ENCODE results near the gene KCNMA1.

KCNMA1 gene

DNA sequence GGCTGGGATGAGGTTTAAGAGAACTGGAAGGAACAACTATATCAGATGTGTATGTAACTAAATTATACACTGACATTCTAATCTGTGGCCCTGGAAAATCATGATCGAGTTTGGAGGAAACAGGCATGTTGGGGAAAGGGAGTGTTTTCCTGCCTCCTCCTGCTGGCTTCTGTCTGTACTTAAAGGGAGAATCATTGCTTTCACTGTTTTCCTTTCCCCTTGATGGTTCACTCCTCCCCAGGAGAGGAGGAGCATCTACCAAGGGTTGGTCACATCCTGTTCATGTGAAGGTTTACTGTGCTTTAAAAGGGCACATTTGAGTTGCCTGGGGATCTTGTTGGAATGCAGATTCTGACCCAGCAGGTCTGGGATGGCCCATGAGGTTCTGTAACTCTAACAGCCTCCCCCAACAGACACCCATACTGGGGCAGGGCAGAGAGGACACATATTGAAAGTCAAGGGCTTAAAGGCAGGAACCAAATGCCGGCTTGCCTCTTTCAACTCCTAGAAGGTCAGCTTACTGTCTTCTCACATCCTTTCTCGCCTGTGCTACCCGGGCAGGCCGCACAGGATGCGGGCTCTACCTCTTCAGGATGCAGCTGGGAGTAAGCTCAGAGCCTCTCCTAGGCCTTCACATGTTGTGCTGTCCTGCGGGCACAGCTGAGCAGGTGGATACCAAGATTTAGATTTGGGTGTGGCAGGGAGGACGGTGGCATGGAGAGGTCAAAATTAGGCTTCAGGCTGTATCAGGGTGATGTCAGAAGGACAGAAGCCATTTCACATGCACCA is 694.8 kb downstream of the KCNMA1 start:
- no peak overlapping the region for H2AFZ ChIP-seq
- H3K79me2 ChIP-seq, result no peaks in the 10 kb centered on the region
- no peak overlapping the region for H3K27ac ChIP-seq
- no peak overlapping the region for H3K4me2 ChIP-seq (ENCODE audit: low read length)
- H3K4me1 ChIP-seq, result no peaks in the 10 kb centered on the region
- H3K9me3 ChIP-seq (ENCODE audit: control insufficient read depth, low read length), result no peaks in the 10 kb centered on the region
- no peak overlapping the region for H3K4me3 ChIP-seq (ENCODE audit: low read depth, low read length)
- no peaks in the 10 kb centered on the region for H3K27me3 ChIP-seq (ENCODE audit: control insufficient read depth, insufficient read depth, low read length)
- no peak overlapping the region for H3K9ac ChIP-seq
- TF ChIP-seq, protein P1, sequence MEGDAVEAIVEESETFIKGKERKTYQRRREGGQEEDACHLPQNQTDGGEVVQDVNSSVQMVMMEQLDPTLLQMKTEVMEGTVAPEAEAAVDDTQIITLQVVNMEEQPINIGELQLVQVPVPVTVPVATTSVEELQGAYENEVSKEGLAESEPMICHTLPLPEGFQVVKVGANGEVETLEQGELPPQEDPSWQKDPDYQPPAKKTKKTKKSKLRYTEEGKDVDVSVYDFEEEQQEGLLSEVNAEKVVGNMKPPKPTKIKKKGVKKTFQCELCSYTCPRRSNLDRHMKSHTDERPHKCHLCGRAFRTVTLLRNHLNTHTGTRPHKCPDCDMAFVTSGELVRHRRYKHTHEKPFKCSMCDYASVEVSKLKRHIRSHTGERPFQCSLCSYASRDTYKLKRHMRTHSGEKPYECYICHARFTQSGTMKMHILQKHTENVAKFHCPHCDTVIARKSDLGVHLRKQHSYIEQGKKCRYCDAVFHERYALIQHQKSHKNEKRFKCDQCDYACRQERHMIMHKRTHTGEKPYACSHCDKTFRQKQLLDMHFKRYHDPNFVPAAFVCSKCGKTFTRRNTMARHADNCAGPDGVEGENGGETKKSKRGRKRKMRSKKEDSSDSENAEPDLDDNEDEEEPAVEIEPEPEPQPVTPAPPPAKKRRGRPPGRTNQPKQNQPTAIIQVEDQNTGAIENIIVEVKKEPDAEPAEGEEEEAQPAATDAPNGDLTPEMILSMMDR (IDR thresholded peaks at IDR 0.05), result no peak
- H3K36me3 ChIP-seq (ENCODE audit: control insufficient read depth, insufficient read depth, low read length), result no peaks in the 10 kb centered on the region

DNA sequence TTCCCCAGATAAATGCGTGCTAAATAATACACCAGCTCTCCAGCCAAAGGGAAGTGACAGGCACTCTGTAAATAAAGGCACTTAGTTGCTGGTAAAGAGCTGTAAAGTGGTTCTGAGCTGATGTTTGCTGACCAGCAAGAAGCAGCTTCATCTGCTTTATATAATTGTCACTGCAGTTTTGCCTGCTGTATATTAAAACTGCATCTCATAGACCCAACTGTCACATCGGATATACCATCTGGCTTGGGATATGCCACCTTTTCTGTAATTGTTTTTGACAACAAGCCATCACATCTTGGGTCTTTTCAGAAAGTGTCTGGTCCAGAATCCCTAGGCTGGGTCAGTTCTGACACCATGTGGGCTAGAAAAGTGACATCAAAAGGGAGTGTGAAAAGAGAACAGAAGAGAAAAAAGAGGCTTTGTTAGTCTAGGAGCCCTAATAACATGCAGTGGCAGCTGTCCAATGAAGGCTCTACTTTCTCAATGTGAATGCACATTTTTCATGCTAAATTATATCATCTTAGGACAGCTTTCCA is 697.6 kb downstream of the KCNMA1 start:
- Histone ChIP-seq H3K27ac (no peak overlapping the region), H3K4me1 (no peaks in the 10 kb centered on the region), H3K79me2 (no peaks in the 10 kb centered on the region), H3K4me3 (ENCODE audit: low read depth, low read length) (no peak overlapping the region), H3K4me2 (ENCODE audit: low read length) (no peak overlapping the region), H2AFZ (no peak overlapping the region), H3K27me3 (ENCODE audit: control insufficient read depth, insufficient read depth, low read length) (no peaks in the 10 kb centered on the region), H3K36me3 (ENCODE audit: control insufficient read depth, insufficient read depth, low read length) (no peaks in the 10 kb centered on the region), H3K9me3 (ENCODE audit: control insufficient read depth, low read length) (no peaks in the 10 kb centered on the region), H3K9ac (no peak overlapping the region)
- TF ChIP-seq, protein P1 (IDR thresholded peaks at IDR 0.05), result no peak

DNA sequence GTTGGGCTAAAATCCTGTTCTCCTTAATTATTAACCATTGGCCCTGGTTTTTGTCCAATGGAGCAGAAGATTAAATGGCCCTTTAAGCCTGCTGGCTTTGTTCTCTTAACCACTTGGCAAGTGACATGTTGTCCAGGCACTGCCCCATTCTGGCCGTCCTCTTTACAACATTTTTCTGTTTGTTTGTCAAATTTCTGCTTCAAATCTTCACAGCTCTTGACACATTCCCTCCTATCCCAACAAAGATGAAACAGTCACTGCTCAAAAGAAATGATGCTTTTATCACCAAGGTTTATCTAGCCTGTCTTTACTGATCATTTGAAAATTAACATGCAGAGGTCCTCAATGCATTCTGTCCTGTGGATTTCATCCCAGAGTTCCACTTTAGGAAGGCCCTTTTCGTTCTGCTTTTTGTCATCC is 700.4 kb downstream of the KCNMA1 start:
- Histone ChIP-seq H3K9ac (no peak overlapping the region), H3K27me3 (ENCODE audit: control insufficient read depth, insufficient read depth, low read length) (no peaks in the 10 kb centered on the region), H3K36me3 (ENCODE audit: control insufficient read depth, insufficient read depth, low read length) (no peaks in the 10 kb centered on the region), H3K79me2 (no peaks in the 10 kb centered on the region), H3K27ac (no peak overlapping the region), H3K4me2 (ENCODE audit: low read length) (no peak overlapping the region), H3K4me1 (no peaks in the 10 kb centered on the region), H3K9me3 (ENCODE audit: control insufficient read depth, low read length) (no peaks in the 10 kb centered on the region), H2AFZ (no peak overlapping the region), H3K4me3 (ENCODE audit: low read depth, low read length) (no peak overlapping the region)
- TF ChIP-seq, protein P1 (IDR thresholded peaks at IDR 0.05), result no peak

DNA sequence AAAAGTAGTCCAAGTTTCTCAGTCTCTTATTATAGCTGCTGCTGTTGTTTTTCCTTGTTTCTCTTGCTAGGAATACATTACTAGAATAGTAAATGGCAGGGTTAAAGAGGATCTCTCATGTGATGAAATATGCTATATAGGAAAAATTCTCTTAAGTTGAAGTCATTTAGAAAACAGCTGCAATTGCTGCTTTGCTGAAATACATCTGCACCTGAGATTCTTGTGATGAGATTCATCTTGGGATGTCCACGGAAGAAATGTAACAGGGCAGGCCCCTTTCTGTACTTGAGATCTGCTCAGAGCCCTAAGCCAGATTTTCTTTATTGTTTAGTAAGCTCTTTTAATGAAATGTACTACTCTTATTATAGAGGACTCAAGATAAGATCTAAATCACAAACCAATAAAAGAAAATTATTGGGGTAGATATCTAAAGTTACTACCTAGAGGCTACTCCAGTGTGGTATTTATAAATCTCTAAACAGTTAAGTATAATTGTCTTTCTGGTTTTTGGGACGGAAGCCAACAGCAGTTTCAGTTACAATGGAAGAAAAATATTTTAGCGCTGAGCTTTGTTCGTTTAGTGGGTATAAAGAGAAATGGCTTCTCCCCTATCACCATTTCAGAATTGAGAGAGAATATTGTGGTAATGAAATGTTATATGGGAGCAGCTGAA is 701.5 kb downstream of the KCNMA1 start:
- H3K9me3 ChIP-seq (ENCODE audit: control insufficient read depth, low read length), result no peaks in the 10 kb centered on the region
- no peak overlapping the region for H3K4me3 ChIP-seq (ENCODE audit: low read depth, low read length)
- no peaks in the 10 kb centered on the region for H3K4me1 ChIP-seq
- TF ChIP-seq, protein P1 (IDR thresholded peaks at IDR 0.05), result no peak
- no peaks in the 10 kb centered on the region for H3K36me3 ChIP-seq (ENCODE audit: control insufficient read depth, insufficient read depth, low read length)
- H3K27me3 ChIP-seq (ENCODE audit: control insufficient read depth, insufficient read depth, low read length), result no peaks in the 10 kb centered on the region
- no peak overlapping the region for H2AFZ ChIP-seq
- no peak overlapping the region for H3K4me2 ChIP-seq (ENCODE audit: low read length)
- H3K79me2 ChIP-seq, result no peaks in the 10 kb centered on the region
- H3K9ac ChIP-seq, result no peak overlapping the region
- no peak overlapping the region for H3K27ac ChIP-seq

Measured in parathyroid adenoma (tissue), 2 donors.